ENCODE measurements around the gene ATOSA.

- TF ChIP-seq PATZ1 (CRISPR knock-in tag; IDR thresholded peaks at IDR 0.05; ENCODE audit: borderline replicate concordance), result no peak
- no peak for TF ChIP-seq BACH2 (CRISPR knock-in tag; IDR thresholded peaks at IDR 0.05; ENCODE audit: borderline replicate concordance)
- no peak for TF ChIP-seq ARNTL (CRISPR knock-in tag; IDR thresholded peaks at IDR 0.05; ENCODE audit: borderline replicate concordance, low read depth)
- TF ChIP-seq PPARA (CRISPR knock-in tag; IDR thresholded peaks at IDR 0.05; ENCODE audit: borderline replicate concordance), result no peak
- TF ChIP-seq, protein P1, sequence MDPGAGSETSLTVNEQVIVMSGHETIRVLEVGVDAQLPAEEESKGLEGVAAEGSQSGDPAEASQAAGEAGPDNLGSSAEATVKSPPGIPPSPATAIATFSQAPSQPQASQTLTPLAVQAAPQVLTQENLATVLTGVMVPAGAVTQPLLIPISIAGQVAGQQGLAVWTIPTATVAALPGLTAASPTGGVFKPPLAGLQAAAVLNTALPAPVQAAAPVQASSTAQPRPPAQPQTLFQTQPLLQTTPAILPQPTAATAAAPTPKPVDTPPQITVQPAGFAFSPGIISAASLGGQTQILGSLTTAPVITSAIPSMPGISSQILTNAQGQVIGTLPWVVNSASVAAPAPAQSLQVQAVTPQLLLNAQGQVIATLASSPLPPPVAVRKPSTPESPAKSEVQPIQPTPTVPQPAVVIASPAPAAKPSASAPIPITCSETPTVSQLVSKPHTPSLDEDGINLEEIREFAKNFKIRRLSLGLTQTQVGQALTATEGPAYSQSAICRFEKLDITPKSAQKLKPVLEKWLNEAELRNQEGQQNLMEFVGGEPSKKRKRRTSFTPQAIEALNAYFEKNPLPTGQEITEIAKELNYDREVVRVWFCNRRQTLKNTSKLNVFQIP (CRISPR knock-in tag; IDR thresholded peaks at IDR 0.05; ENCODE audit: borderline replicate concordance, low read depth), result no peak
- no peak for TF ChIP-seq SNAI2 (CRISPR knock-in tag; IDR thresholded peaks at IDR 0.05)
- no peak for TF ChIP-seq ZFP30 (CRISPR knock-in tag; IDR thresholded peaks at IDR 0.05)
- TF ChIP-seq ESRRG (CRISPR knock-in tag; IDR thresholded peaks at IDR 0.05), result no peak
- no peak for TF ChIP-seq ZNF8 (CRISPR knock-in tag; IDR thresholded peaks at IDR 0.05)
- TF ChIP-seq ZNF565 (CRISPR knock-in tag; conservative IDR thresholded peaks at IDR 0.05; ENCODE audit: low read depth), result no peak
- TF ChIP-seq RARB (CRISPR knock-in tag; IDR thresholded peaks at IDR 0.05), result no peak
Observed at GRCh38 chr15:52652984-52653383, 26.2 kb downstream of the ATOSA start.

All from SK-N-SH treated with all-trans-retinoic acid at 6 μM for 48 hours (cell line).